Esophagus mucosa (tissue), 1 donor: ENCODE measurements around the gene PCDHGA6. TPM values are rescaled to one million over a fixed set of nuclear protein-coding genes. Genes with fewer than 3 reads are reported as not detected.
"Not testable (repeated sequence)": the region's sequence is repeated elsewhere in the genome, so short reads cannot be mapped to it uniquely, and the experiment has no call there.

Experiments
- ATAC-seq: fragments of 200-7000 bp; cut with Tn5 transposase; one replicate; pipeline ENCODE4 v1.9.1; 2020
- total RNA-seq: library from RNA; stranded (reverse); gene quantifications from one replicate; pipeline ENCODE4 v1.2.4, GENCODE V29; 2023
- donor health status: DM: yes; HTN: yes; CAD: no.

Gene PCDHGA6
- total RNA-seq, result 1.2 TPM

- no peak for ATAC-seq
Observed at GRCh38 chr5:141373673-141374317, at the start of gene PCDHGA6. Gene PCDHGA6, plus strand, starts transcription at chr5:141373891. Its CDS starts 193 bp downstream, at chr5:141374084.

- ATAC-seq, result peak; percentile 78
Observed at GRCh38 chr5:141326088-141326854, 47.4 kb upstream of the PCDHGA6 start.

GRCh38 chr5:141328231-141328630 lies 45.5 kb upstream of the PCDHGA6 start:
- no peak for ATAC-seq

- no peak for ATAC-seq
Observed at GRCh38 chr5:141330299-141331080, 43.2 kb upstream of the PCDHGA6 start, which contains the start of gene PCDHGA1. Gene PCDHGA1, plus strand, starts transcription at chr5:141330514.

GRCh38 chr5:141332571-141332970 lies 41.1 kb upstream of the PCDHGA6 start:
- ATAC-seq, result not testable (repeated sequence)

GRCh38 chr5:141338538-141339306 lies 35.0 kb upstream of the PCDHGA6 start, which contains the start of gene PCDHGA2:
Gene PCDHGA2, plus strand, starts transcription at chr5:141338760.
- ATAC-seq, result no peak

GRCh38 chr5:141340781-141341354 lies 32.8 kb upstream of the PCDHGA6 start:
- ATAC-seq, result not testable (repeated sequence)

- ATAC-seq, result no peak
Observed at GRCh38 chr5:141342773-141343172, 30.9 kb upstream of the PCDHGA6 start.

GRCh38 chr5:141343242-141343952 lies 30.3 kb upstream of the PCDHGA6 start, which contains the start of gene PCDHGA3:
Gene PCDHGA3, plus strand, starts transcription at chr5:141343829. Its CDS starts 205 bp downstream, at chr5:141344034.
- ATAC-seq, result no peak

GRCh38 chr5:141343953-141344463 lies 29.7 kb upstream of the PCDHGA6 start:
- no peak for ATAC-seq

- ATAC-seq, result no peak
Observed at GRCh38 chr5:141345327-141345726, 28.4 kb upstream of the PCDHGA6 start.

- ATAC-seq, result not testable (repeated sequence)
Observed at GRCh38 chr5:141346017-141346416, 27.7 kb upstream of the PCDHGA6 start.

- no peak for ATAC-seq
Observed at GRCh38 chr5:141349917-141350619, 23.6 kb upstream of the PCDHGA6 start, which contains the start of gene PCDHGB1. Gene PCDHGB1, plus strand, starts transcription at chr5:141350099. Its CDS starts 162 bp downstream, at chr5:141350261.

- ATAC-seq, result no peak
Observed at GRCh38 chr5:141351591-141351990, 22.1 kb upstream of the PCDHGA6 start.

GRCh38 chr5:141354900-141355469 lies 18.7 kb upstream of the PCDHGA6 start, which contains the start of gene PCDHGA4:
Gene PCDHGA4, plus strand, starts transcription at chr5:141355021. Its CDS starts 87 bp downstream, at chr5:141355108.
- no peak for ATAC-seq

GRCh38 chr5:141355641-141356040 lies 18.1 kb upstream of the PCDHGA6 start:
- no peak for ATAC-seq

- ATAC-seq, result no peak
Observed at GRCh38 chr5:141356133-141356532, 17.6 kb upstream of the PCDHGA6 start.

- no peak for ATAC-seq
Observed at GRCh38 chr5:141356950-141357349, 16.7 kb upstream of the PCDHGA6 start.

- ATAC-seq, result no peak
Observed at GRCh38 chr5:141359790-141360426, 13.8 kb upstream of the PCDHGA6 start, which contains the start of gene PCDHGB2. Gene PCDHGB2, plus strand, starts transcription at chr5:141359994. Its CDS starts 142 bp downstream, at chr5:141360136.
